SIG-M5 (cell line): ENCODE results near the gene NEK9.
"Not testable (repeated sequence)": the region's sequence is repeated elsewhere in the genome, so short reads cannot be mapped to it uniquely, and the experiment has no call there.

Experiments used
- DNase-seq: peaks from one replicate; lab custom pipeline; 2025; lab: John Stamatoyannopoulos, UW

NEK9 gene

GRCh38 chr14:75101491-75101890, 25.4 kb downstream of the NEK9 start:
- DNase-seq: no peak

- no peak for DNase-seq
Measured at GRCh38 chr14:75098682-75099081, 28.2 kb downstream of the NEK9 start.

GRCh38 chr14:75098212-75098611, 28.6 kb downstream of the NEK9 start:
- no peak for DNase-seq

GRCh38 chr14:75096959-75097358, 29.9 kb downstream of the NEK9 start:
- DNase-seq: no peak

GRCh38 chr14:75095690-75096089, 31.2 kb downstream of the NEK9 start:
- DNase-seq: no peak

GRCh38 chr14:75094896-75095295, 32.0 kb downstream of the NEK9 start:
- DNase-seq: no peak

GRCh38 chr14:75092698-75093097, 34.1 kb downstream of the NEK9 start:
- no peak for DNase-seq

GRCh38 chr14:75091251-75091650, 35.6 kb downstream of the NEK9 start:
- no peak for DNase-seq

GRCh38 chr14:75090353-75090752, 36.5 kb downstream of the NEK9 start:
- no peak for DNase-seq

- no peak for DNase-seq
Measured at GRCh38 chr14:75088566-75089373, 38.1 kb downstream of the NEK9 start.

- DNase-seq: no peak
Measured at GRCh38 chr14:75088153-75088552, 38.7 kb downstream of the NEK9 start.

- DNase-seq: no peak
Measured at GRCh38 chr14:75084513-75084912, 42.3 kb downstream of the NEK9 start.

GRCh38 chr14:75083271-75083670, 43.6 kb downstream of the NEK9 start:
- DNase-seq: no peak

- DNase-seq: no peak
Measured at GRCh38 chr14:75081660-75082229, 45.1 kb downstream of the NEK9 start.

GRCh38 chr14:75079521-75079920, 47.3 kb downstream of the NEK9 start:
- DNase-seq: no peak

GRCh38 chr14:75077794-75078193, 49.1 kb downstream of the NEK9 start:
- DNase-seq: no peak

GRCh38 chr14:75070383-75070782, 56.5 kb downstream of the NEK9 start:
- DNase-seq: no peak

- no peak for DNase-seq
Measured at GRCh38 chr14:75069811-75070145, 57.1 kb downstream of the NEK9 start.

GRCh38 chr14:75069121-75069810, 57.6 kb downstream of the NEK9 start, which contains the start of gene ZC2HC1C:
Gene ZC2HC1C (plus strand): TSS chr14:75069641. CDS start chr14:75070574, 933 bp downstream.
- DNase-seq: no peak

- DNase-seq: no peak
Measured at GRCh38 chr14:75068294-75069120, 58.3 kb downstream of the NEK9 start.

- DNase-seq: not testable (repeated sequence)
Measured at GRCh38 chr14:75067765-75068164, 59.1 kb downstream of the NEK9 start.

- no peak for DNase-seq
Measured at GRCh38 chr14:75067212-75067611, 59.6 kb downstream of the NEK9 start.
